Skeletal muscle tissue (tissue), 4 donors: ENCODE results near the gene NHSL1. TPM values are rescaled to one million over a fixed set of nuclear protein-coding genes. Genes with fewer than 3 reads are reported as not detected.

Experiments used
- H3K27ac ChIP-seq: one replicate; pipeline ENCODE4 v1.7.0; 2013; ENCODE audit warnings: mild to moderate bottlenecking, low read depth, low read length, inconsistent platforms
- H3K27me3 ChIP-seq, 3 donors: one replicate each; pipeline ENCODE4 v1.7.0; 2013; ENCODE audit warnings: low read length in 3 of 3; ENCODE audit not compliant: control insufficient read depth in 3 of 3, insufficient read depth in 3 of 3
- H3K36me3 ChIP-seq, 3 donors: one replicate each; pipeline ENCODE4 v1.7.0; 2013; ENCODE audit warnings: low read length in 3 of 3; ENCODE audit not compliant: control insufficient read depth in 3 of 3, insufficient read depth in 3 of 3
- H3K4me1 ChIP-seq, 3 donors: one replicate each; pipeline ENCODE4 v1.7.0; 2013; ENCODE audit warnings: low read length in 3 of 3, mild to moderate bottlenecking in 3 of 3; ENCODE audit not compliant: control insufficient read depth in 3 of 3, insufficient read depth in 3 of 3
- H3K4me3 ChIP-seq, 3 donors: one replicate each; pipeline ENCODE4 v1.7.0; 2013; ENCODE audit warnings: low read length in 3 of 3
- H3K9ac ChIP-seq, 3 donors: one replicate each; pipeline ENCODE4 v1.7.0; 2013; ENCODE audit warnings: low read length in 3 of 3, mild to moderate bottlenecking in 3 of 3, moderate library complexity in 2 of 3, low read depth in 1 of 3
- H3K9me3 ChIP-seq, 3 donors: one replicate each; pipeline ENCODE4 v1.7.0; 2013; ENCODE audit warnings: low read length in 3 of 3; ENCODE audit not compliant: control insufficient read depth in 3 of 3
- total RNA-seq: library from RNA; depleted of rRNA; stranded (reverse); fragments of >200 nt; gene quantifications from one replicate; pipeline ENCODE4 v1.2.3, GENCODE V29; 2014
- donor health status: Osteomylitis.

Gene NHSL1
- total RNA-seq, 1 donor from 2014 or later, result 25.1 TPM

- Histone ChIP-seq H3K9me3 (no peaks in the 10 kb centered on the region), H3K36me3 (no peaks in the 10 kb centered on the region), H3K27ac (no peak overlapping the region), H3K4me3 (no peak overlapping the region), H3K9ac (no peak overlapping the region), H3K27me3 (no peaks in the 10 kb centered on the region), H3K4me1 (no peaks in the 10 kb centered on the region)
Measured at GRCh38 chr6:138510093-138510492, 10.8 kb upstream of the NHSL1 start.

- no peaks in the 10 kb centered on the region for H3K4me1 ChIP-seq
- no peak overlapping the region for H3K4me3 ChIP-seq
- no peak overlapping the region for H3K9ac ChIP-seq
Measured at GRCh38 chr6:138509371-138509770, 10.1 kb upstream of the NHSL1 start.

GRCh38 chr6:138508676-138508988 is 9.3 kb upstream of the NHSL1 start:
- no peaks in the 10 kb centered on the region for H3K4me1 ChIP-seq
- no peak overlapping the region for H3K9ac ChIP-seq
- no peaks in the 10 kb centered on the region for H3K36me3 ChIP-seq
- no peak overlapping the region for H3K27ac ChIP-seq
- no peak overlapping the region for H3K4me3 ChIP-seq
- H3K9me3 ChIP-seq, result no peaks in the 10 kb centered on the region
- no peaks in the 10 kb centered on the region for H3K27me3 ChIP-seq

More at GRCh38 chr6:138509371-138509770, 10.1 kb upstream of the NHSL1 start:
- Histone ChIP-seq H3K27me3 (no peaks in the 10 kb centered on the region), H3K9me3 (no peaks in the 10 kb centered on the region), H3K27ac (no peak overlapping the region), H3K36me3 (no peaks in the 10 kb centered on the region)

GRCh38 chr6:138507977-138508675 is 8.8 kb upstream of the NHSL1 start:
- Histone ChIP-seq H3K27ac (no peak overlapping the region), H3K4me1 (no peaks in the 10 kb centered on the region), H3K36me3 (no peaks in the 10 kb centered on the region), H3K9me3 (no peaks in the 10 kb centered on the region), H3K9ac (no peak overlapping the region), H3K4me3 (no peak overlapping the region), H3K27me3 (no peaks in the 10 kb centered on the region)

- no peaks in the 10 kb centered on the region for H3K9me3 ChIP-seq
- H3K27me3 ChIP-seq, result no peaks in the 10 kb centered on the region
- H3K27ac ChIP-seq, result no peak overlapping the region
- no peak overlapping the region for H3K9ac ChIP-seq
- H3K36me3 ChIP-seq, result no peaks in the 10 kb centered on the region
- H3K4me3 ChIP-seq, result no peak overlapping the region
- H3K4me1 ChIP-seq, result no peaks in the 10 kb centered on the region
Measured at GRCh38 chr6:138504764-138505689, 5.7 kb upstream of the NHSL1 start.

- Histone ChIP-seq H3K4me3 (no peak overlapping the region), H3K9ac (no peak overlapping the region), H3K27me3 (no peaks in the 10 kb centered on the region), H3K27ac (no peak overlapping the region), H3K9me3 (no peaks in the 10 kb centered on the region), H3K36me3 (no peaks in the 10 kb centered on the region), H3K4me1 (no peaks in the 10 kb centered on the region)
Measured at GRCh38 chr6:138503881-138504680, 4.8 kb upstream of the NHSL1 start.

GRCh38 chr6:138502546-138502945 is 3.3 kb upstream of the NHSL1 start:
- Histone ChIP-seq H3K9me3 (no peaks in the 10 kb centered on the region), H3K36me3 (no peaks in the 10 kb centered on the region), H3K4me3 (no peak overlapping the region), H3K27me3 (no peaks in the 10 kb centered on the region), H3K9ac (no peak overlapping the region), H3K4me1 (no peaks in the 10 kb centered on the region), H3K27ac (no peak overlapping the region)

- no peaks in the 10 kb centered on the region for H3K4me1 ChIP-seq
- no peaks in the 10 kb centered on the region for H3K27me3 ChIP-seq
- no peak overlapping the region for H3K9ac ChIP-seq
- no peak overlapping the region for H3K27ac ChIP-seq
- no peaks in the 10 kb centered on the region for H3K9me3 ChIP-seq
- H3K36me3 ChIP-seq, result no peaks in the 10 kb centered on the region
- no peak overlapping the region for H3K4me3 ChIP-seq
Measured at GRCh38 chr6:138500867-138501446, 1.7 kb upstream of the NHSL1 start.

GRCh38 chr6:138500045-138500665 is 861 bp upstream of the NHSL1 start:
- Histone ChIP-seq H3K4me3 (no peak overlapping the region), H3K4me1 (no peaks in the 10 kb centered on the region), H3K9me3 (no peaks in the 10 kb centered on the region), H3K27ac (no peak overlapping the region), H3K27me3 (no peaks in the 10 kb centered on the region), H3K36me3 (no peaks in the 10 kb centered on the region), H3K9ac (no peak overlapping the region)
